Suppressor macrophage treated with lipopolysaccharide for 1 hour (primary cell): Measurements from ENCODE around the gene CLDN24.
"Not testable (repeated sequence)": the region's sequence is repeated elsewhere in the genome, so short reads cannot be mapped to it uniquely, and the experiment has no call there.

ENCODE experiments used
- DNase-seq, 3 donors: peaks; one replicate each; pipeline ENCODE4 v3.0.0-alpha.2; 2020 to 2022

The CLDN24 gene

GRCh38 chr4:183345261-183345660, 23.0 kb upstream of the CLDN24 start:
- DNase-seq: no peak

- no peak for DNase-seq
These were observed 22.5 kb upstream of the CLDN24 start for GRCh38 chr4:183344523-183345255.

GRCh38 chr4:183343730-183344129, 21.5 kb upstream of the CLDN24 start:
- DNase-seq: no peak

GRCh38 chr4:183342541-183343533, 20.6 kb upstream of the CLDN24 start:
- DNase-seq: peak in 1 of 3 donors; percentile 19

- no peak for DNase-seq
These were observed 15.6 kb upstream of the CLDN24 start for GRCh38 chr4:183337833-183338232.

GRCh38 chr4:183337349-183337748, 15.1 kb upstream of the CLDN24 start:
- DNase-seq: no peak

GRCh38 chr4:183335369-183335940, 13.2 kb upstream of the CLDN24 start:
- DNase-seq: peak; percentile 50 to 88 (median 70)

GRCh38 chr4:183333983-183334382, 11.8 kb upstream of the CLDN24 start:
- no peak for DNase-seq

- no peak for DNase-seq
These were observed 11.0 kb upstream of the CLDN24 start for GRCh38 chr4:183333202-183333601.

- DNase-seq: no peak
These were observed 10.2 kb upstream of the CLDN24 start for GRCh38 chr4:183332447-183332846.

- no peak for DNase-seq
These were observed 8.6 kb upstream of the CLDN24 start for GRCh38 chr4:183330841-183331240.

GRCh38 chr4:183329954-183330742, 7.9 kb upstream of the CLDN24 start:
- DNase-seq: no peak

- DNase-seq: no peak
These were observed 7.0 kb upstream of the CLDN24 start for GRCh38 chr4:183329244-183329643.

GRCh38 chr4:183328832-183329231, 6.6 kb upstream of the CLDN24 start:
- no peak for DNase-seq

- DNase-seq: no peak
These were observed 5.6 kb upstream of the CLDN24 start for GRCh38 chr4:183327827-183328226.

- peak in 2 of 3 donors; percentile 16 to 21 for DNase-seq
These were observed 4.6 kb upstream of the CLDN24 start for GRCh38 chr4:183326853-183327252.

GRCh38 chr4:183326387-183326786, 4.2 kb upstream of the CLDN24 start:
- not testable (repeated sequence) for DNase-seq

GRCh38 chr4:183324619-183325018, 2.4 kb upstream of the CLDN24 start:
- DNase-seq: no peak

GRCh38 chr4:183324056-183324455, 1.8 kb upstream of the CLDN24 start:
- not testable (repeated sequence) for DNase-seq

- no peak for DNase-seq
These were observed 1.1 kb upstream of the CLDN24 start for GRCh38 chr4:183323295-183323694.

- no peak for DNase-seq
These were observed 710 bp downstream of the CLDN24 start for GRCh38 chr4:183321516-183321915.

GRCh38 chr4:183321079-183321478, 1.1 kb downstream of the CLDN24 start:
- no peak for DNase-seq
